Stimulated activated naive CD8-positive, alpha-beta T cell treated with anti-CD3 and anti-CD28 coated beads, Interleukin-15, amount 100 ng/mL, for 72 hours (primary cell): ENCODE data around the gene PRRT1B.

Experiments
- ATAC-seq: fragments of 150-1000 bp; cut with Tn5 transposase; 2 replicates; pipeline ENCODE4 v1.10.0; 2021; ENCODE audit warnings: mild to moderate bottlenecking, moderate library complexity
- DNase-seq, 2 donors: peaks; one replicate each; pipeline ENCODE4 v3.0.0; 2021 to 2022
- H3K27ac Mint-ChIP-seq, 2 donors: one replicate each; pipeline ENCODE4 v1.8.0; 2022; ENCODE audit warnings: mild to moderate bottlenecking in 2 of 2, mixed read lengths in 2 of 2, moderate library complexity in 2 of 2
- H3K27me3 Mint-ChIP-seq: one replicate; pipeline ENCODE4 v1.8.0; 2022; ENCODE audit warnings: mixed read lengths
- H3K4me1 Mint-ChIP-seq: one replicate; pipeline ENCODE4 v1.8.0; 2022; ENCODE audit warnings: mild to moderate bottlenecking, mixed read lengths
- H3K4me3 Mint-ChIP-seq, 2 donors: one replicate each; pipeline ENCODE4 v1.8.0; 2022; ENCODE audit warnings: mild to moderate bottlenecking in 2 of 2, mixed read lengths in 2 of 2, moderate library complexity in 1 of 2
- H3K9me3 Mint-ChIP-seq, 2 donors: one replicate each; pipeline ENCODE4 v1.8.0; 2022; ENCODE audit warnings: mixed read lengths in 2 of 2

Gene PRRT1B

DNA sequence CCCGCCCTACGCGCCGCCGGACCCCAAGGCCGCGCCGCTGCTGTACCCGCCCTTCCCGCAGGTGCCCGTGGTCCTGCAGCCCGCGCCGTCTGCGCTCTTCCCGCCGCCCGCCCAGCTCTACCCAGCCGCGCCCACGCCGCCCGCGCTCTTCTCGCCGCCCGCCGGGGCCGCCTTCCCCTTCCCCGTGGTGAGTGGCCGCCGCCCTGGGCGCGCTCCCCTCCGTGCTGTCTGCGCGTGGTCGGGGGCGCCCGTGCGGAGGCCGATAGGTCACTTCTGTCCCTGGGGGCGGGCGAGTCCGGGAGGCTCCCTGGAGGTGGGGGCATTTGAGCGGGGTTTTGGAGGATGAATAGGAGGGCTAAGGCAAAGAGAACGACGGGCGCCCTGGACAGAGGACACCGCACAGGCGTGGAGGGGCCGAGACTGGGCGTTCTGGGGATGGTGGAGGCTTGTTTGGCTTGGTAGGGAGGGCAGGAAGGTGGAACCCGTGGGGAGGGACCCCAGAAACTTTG, 9.6 kb downstream of the PRRT1B start:
- H3K9me3 Mint-ChIP-seq: no peaks in the 10 kb centered on the region
- H3K27ac Mint-ChIP-seq: no peak overlapping the region
- H3K4me3 Mint-ChIP-seq: peak overlapping the region; percentile 3 to 61
- H3K4me1 Mint-ChIP-seq: peaks cover 5% of the 10 kb centered on the region
- H3K27me3 Mint-ChIP-seq: peaks cover 49% of the 10 kb centered on the region
- DNase-seq: no peak
- peak; percentile 42 for ATAC-seq

DNA sequence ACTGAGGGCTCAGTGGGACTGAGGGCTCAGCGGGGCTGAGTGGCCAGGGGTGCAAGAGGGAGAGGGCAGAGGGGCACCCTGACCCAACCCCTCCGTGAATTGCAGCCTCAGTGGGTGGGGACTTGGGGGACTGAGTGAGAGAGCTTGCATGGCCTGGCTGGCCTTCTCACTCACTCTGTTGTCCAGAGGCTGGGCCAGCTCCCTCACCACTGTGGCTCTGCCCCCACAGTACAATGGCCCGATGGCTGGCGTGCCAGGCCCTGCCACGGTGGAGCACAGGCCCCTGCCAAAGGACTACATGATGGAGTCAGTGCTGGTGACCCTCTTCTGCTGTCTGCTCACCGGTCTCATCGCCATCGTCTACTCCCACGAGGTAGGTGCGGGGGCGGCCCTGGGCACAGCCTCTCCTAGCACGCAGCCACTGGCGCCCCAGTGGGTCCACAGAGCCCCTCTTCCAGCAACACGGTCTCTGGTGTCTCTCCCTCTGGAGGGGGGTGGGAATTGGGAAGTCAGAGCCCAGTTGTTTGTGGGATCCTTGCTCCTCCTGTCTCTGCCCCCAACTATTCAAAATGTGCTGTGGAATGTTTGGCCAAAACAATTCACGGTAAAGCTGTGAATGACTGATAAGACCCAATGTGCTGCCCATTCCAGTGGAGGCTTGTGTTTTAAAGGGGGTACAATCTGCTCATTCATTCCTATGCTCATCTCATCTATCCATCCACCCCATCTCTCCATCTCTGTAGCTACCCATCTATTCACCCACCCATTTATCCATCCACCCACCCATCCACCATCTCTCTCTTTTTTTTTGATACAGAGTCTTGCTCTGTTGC, 10.7 kb downstream of the PRRT1B start:
- ATAC-seq (no peak), DNase-seq (no peak)
- H3K4me1 Mint-ChIP-seq: peaks cover 5% of the 10 kb centered on the region
- no peak overlapping the region for H3K27ac Mint-ChIP-seq
- no peaks in the 10 kb centered on the region for H3K9me3 Mint-ChIP-seq
- no peak overlapping the region for H3K4me3 Mint-ChIP-seq
- H3K27me3 Mint-ChIP-seq: peaks cover 41% of the 10 kb centered on the region

DNA sequence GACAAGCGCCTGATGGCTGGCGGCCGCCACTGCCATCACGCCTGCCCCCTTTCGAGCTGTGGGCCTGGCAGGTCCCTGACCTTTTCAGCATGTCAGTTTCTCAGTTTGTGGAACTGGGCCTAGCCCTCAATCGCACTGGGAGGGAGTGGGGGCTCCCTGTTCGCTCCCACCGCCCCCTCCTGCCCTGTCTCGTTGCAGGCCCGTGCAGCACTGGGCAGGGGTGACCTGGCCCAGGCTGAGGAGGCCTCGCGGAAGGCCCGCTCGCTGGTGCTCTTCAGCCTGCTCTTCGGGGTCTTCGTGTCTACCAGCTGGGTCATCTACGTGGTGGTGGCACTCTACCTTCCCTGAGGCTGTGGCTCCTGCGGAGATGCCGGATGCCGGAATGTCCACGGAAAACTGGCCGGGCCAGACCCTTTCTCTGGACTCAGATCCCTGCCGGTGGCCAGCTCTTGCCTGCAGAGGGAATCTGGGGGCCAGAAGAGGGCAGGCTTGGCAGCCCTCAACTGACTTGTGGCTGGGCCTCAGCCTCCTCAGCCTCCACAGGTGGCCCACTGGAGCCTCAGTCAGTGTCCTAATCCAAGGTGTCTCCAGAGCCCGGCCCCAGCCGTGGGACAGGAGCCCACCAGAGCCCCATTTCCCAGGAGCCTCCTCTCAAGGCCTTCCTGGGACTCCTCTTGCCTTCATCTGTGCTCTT, 12.7 kb downstream of the PRRT1B start:
- no peak for ATAC-seq
- no peaks in the 10 kb centered on the region for H3K9me3 Mint-ChIP-seq
- H3K4me1 Mint-ChIP-seq: peaks cover 5% of the 10 kb centered on the region
- no peak for DNase-seq
- peaks cover 31% of the 10 kb centered on the region for H3K27me3 Mint-ChIP-seq
- H3K4me3 Mint-ChIP-seq: no peak overlapping the region
- H3K27ac Mint-ChIP-seq: peak overlapping the region in 1 of 2 donors; percentile 12

DNA sequence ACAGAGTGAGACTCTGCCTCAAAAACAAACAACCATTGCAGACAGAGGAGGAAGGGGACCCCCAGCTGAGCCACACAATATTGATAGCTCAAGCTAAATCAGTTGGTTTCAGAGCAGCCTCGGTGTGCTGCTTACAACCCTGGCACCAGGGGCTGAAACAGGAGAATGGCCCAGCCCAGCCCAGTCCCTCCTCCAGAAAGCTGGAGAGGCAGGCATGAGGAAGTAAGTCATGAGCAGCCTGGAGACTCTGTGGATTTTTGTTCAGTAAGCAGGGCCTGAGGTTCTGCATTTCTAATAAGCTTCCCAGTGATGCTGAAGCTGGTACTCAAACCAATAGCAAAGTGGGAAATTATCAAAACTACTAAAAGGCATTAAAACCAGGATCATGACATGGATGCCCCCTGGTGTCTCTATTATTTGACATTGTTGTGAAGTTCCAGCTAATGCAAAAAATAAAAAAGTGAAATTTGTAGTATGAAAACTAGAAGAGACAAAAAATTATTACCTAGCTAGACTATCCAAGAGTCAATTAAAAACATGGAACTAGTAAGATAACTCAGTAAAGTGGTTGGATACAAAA, 14.2 kb downstream of the PRRT1B start:
- Mint-ChIP-seq H3K27me3 (peaks cover 22% of the 10 kb centered on the region), H3K9me3 (no peaks in the 10 kb centered on the region), H3K4me3 (no peak overlapping the region), H3K4me1 (peaks cover 5% of the 10 kb centered on the region), H3K27ac (no peak overlapping the region)
- no peak for ATAC-seq
- DNase-seq: no peak

- Mint-ChIP-seq H3K27me3 (no peaks in the 10 kb centered on the region), H3K4me1 (no peaks in the 10 kb centered on the region), H3K4me3 (no peak overlapping the region), H3K27ac (no peak overlapping the region), H3K9me3 (no peaks in the 10 kb centered on the region)
- ATAC-seq (no peak), DNase-seq (no peak)
These were observed 17.0 kb downstream of the PRRT1B start for GRCh38 chr9:131562032-131562959.

- DNase-seq (no peak), ATAC-seq (no peak)
- Mint-ChIP-seq H3K4me1 (peaks cover 4% of the 10 kb centered on the region), H3K9me3 (no peaks in the 10 kb centered on the region), H3K27ac (no peak overlapping the region), H3K4me3 (no peak overlapping the region), H3K27me3 (no peaks in the 10 kb centered on the region)
These were observed 20.0 kb downstream of the PRRT1B start for GRCh38 chr9:131565369-131565768.

GRCh38 chr9:131566158-131566557, 20.8 kb downstream of the PRRT1B start:
- DNase-seq: no peak
- H3K27ac Mint-ChIP-seq: no peak overlapping the region
- no peak for ATAC-seq
- H3K4me1 Mint-ChIP-seq: peaks cover 4% of the 10 kb centered on the region
- no peaks in the 10 kb centered on the region for H3K27me3 Mint-ChIP-seq
- H3K4me3 Mint-ChIP-seq: no peak overlapping the region
- H3K9me3 Mint-ChIP-seq: no peaks in the 10 kb centered on the region

DNA sequence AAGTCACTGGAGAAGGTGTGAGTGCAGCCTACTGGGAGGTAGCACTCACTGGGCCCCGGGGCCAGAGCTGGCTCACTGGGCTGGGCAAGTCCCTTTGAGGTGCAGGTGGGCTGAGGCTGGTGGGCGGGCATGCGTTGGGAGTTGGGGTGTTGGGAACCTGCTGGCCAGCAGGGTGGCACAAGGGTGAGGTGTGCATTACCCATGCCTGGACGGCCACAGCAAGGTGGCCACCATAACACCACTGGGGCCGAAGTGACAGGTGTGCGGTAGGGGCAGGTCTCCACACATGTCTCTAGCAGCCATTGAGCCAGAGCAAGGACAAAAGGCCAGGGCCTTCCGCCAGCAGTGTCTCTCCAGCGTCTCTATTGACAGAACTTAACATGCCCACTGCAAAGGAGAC, 22.6 kb downstream of the PRRT1B start:
- DNase-seq (no peak), ATAC-seq (no peak)
- H3K27me3 Mint-ChIP-seq: no peaks in the 10 kb centered on the region
- H3K27ac Mint-ChIP-seq: no peak overlapping the region
- H3K4me1 Mint-ChIP-seq: peaks cover 4% of the 10 kb centered on the region
- H3K4me3 Mint-ChIP-seq: no peak overlapping the region
- no peaks in the 10 kb centered on the region for H3K9me3 Mint-ChIP-seq

- DNase-seq: no peak
- no peak for ATAC-seq
- peak overlapping the region in 1 of 2 donors; percentile 19 for H3K27ac Mint-ChIP-seq
- no peaks in the 10 kb centered on the region for H3K27me3 Mint-ChIP-seq
- H3K4me1 Mint-ChIP-seq: peaks cover 36% of the 10 kb centered on the region
- no peak overlapping the region for H3K4me3 Mint-ChIP-seq
- H3K9me3 Mint-ChIP-seq: no peaks in the 10 kb centered on the region
These were observed 29.7 kb downstream of the PRRT1B start for GRCh38 chr9:131574730-131575640.

DNA sequence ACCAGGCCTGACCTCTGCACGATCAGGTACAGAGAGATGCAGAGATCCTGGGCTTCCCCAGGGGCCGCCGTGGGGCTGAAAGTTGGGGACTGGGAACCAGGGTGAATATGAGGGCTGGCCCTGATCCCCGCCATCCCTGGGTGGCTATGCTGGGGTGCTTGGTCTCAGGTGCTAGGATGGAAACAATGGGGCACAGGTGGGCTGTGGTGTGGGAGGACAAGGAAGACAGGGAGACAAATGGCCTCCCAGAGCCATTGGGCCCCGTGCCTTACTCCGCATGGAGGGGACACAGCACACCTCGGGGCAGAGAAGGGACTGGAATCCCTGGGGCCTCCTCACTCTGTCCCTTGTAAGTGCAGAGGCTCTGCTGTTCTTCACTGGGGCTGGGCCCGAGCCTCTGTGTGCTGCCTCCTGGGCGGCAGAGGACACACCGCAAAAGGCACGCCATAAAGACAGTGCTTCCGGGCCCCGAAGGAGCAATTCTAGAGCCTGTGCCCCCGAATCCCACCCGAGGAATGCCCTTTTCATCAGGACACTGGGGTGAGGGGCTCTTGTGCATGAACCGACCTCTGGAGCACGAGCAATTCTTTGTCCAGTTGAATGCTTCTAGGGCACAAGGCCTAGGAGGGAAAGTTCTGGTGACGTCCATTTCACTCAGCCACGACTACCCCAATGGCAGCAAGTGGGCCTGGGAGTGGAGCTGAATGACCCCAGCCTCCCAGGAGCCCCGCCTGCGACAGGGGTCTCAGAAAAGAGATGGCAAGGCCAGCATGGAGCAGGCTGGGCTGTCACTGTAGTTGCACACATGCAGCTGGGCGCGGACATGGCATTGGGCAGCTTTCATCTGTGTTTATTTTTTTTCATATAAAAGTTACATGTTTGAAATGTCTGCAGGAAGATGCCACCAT, 30.9 kb downstream of the PRRT1B start:
- ATAC-seq (no peak), DNase-seq (no peak)
- Mint-ChIP-seq H3K27me3 (no peaks in the 10 kb centered on the region), H3K4me3 (no peak overlapping the region), H3K27ac (peak overlapping the region in 1 of 2 donors; percentile 79), H3K4me1 (peaks cover 37% of the 10 kb centered on the region), H3K9me3 (no peaks in the 10 kb centered on the region)

DNA sequence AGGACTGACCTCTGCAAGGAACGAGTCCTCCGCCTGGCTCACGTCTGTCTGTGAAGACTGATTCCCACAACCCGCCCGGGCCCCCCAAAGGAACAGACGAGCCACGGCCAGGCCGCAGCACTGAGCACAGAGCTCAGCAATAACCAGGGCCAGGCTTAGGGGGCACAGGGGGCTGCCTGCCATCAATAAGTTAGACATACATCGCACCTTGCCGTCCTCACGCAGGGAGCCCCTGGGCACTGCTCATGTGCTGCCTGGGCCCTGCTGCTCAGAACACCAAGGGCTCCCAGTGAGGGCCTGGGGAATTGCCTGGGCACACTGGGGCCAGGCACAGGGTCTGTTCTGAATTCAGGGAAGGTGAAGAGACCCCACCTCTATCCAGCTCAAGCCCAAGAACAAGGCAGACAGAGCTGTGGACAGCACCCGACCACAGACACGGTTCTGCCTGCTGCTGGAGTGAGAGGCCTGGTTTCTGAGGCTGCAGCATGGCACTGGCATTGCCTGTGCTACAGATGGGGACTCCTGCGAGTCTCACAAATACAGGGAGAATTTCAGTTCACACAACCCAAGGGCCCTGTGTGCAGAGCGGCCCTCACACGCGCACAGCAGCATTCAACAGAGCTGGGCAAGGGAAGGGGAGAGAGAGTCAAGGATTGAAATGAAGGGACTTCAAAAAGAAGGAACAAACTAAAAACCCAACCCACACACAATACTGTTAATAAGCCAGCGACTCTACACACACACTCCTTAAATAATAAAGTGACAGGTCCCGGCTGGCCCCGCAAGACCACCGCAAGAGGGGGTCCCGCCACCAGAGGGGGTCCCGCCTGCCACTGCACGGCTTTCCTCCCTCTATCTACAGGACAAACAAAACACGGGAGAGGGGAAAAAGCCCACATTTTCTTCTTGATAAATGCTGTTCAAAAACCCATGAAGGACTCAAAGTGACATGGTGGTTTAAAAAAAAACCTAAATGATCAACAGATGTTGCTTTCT, 32.0 kb downstream of the PRRT1B start:
- peak overlapping the region; percentile 92 to 93 for H3K27ac Mint-ChIP-seq
- H3K27me3 Mint-ChIP-seq: no peaks in the 10 kb centered on the region
- DNase-seq: no peak
- no peak for ATAC-seq
- H3K4me1 Mint-ChIP-seq: peaks cover 37% of the 10 kb centered on the region
- peak overlapping the region in 1 of 2 donors; percentile 77 for H3K4me3 Mint-ChIP-seq
- no peaks in the 10 kb centered on the region for H3K9me3 Mint-ChIP-seq

DNA sequence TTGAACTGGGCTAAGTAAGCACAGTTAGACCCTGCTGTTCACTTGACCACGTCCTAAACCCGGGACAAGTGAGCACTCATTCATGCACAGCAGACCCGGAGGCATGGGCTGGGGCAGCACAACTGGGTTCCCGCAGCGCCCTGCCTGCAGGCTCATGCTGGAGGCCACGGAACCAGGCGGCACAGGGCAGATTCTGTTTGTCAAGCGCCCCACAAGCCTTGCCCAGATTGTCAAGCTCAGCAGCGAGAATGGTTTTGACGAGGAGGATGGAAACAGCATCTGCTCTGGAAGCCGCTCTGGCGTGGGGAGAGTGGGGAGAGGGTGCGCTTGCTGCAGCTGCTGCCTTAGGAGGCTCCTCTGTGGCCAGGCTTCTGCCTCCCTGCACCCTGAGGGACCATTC, 32.7 kb downstream of the PRRT1B start:
- H3K9me3 Mint-ChIP-seq: no peaks in the 10 kb centered on the region
- H3K27me3 Mint-ChIP-seq: no peaks in the 10 kb centered on the region
- H3K4me1 Mint-ChIP-seq: peaks cover 39% of the 10 kb centered on the region
- H3K27ac Mint-ChIP-seq: peak overlapping the region; percentile 92 to 93
- DNase-seq (no peak), ATAC-seq (no peak)
- peak overlapping the region; percentile 54 to 77 for H3K4me3 Mint-ChIP-seq
